ENCODE data around the gene PRUNE2. TPM values are rescaled to one million over a fixed set of nuclear protein-coding genes. Genes with fewer than 3 reads are reported as not detected.
A peak's percentile ranks its signal among the peaks of the same experiment; 100 is the strongest.

PRUNE2 gene
- total RNA-seq, 4 donors from 2014 or later, result 15.6 to 37.8 (median 26.1) TPM

DNA sequence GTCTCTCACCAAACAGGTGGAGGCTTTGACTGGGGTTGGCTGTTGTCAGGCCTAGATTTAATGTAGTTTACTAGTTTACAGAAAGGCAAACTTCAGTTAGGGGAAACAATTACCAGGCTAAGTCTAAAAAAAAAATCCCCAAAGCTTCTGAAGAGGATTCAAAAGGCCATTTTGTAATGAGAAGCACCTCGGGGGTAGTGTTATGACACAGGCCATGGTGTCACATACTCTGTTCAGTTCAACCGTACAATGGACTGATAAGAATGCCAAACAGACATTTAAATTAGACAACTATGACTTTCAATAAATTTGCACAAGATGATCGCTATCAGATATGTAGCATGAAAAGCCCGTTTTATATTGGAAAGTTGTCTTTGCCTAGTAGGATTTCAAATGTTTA lies 261.7 kb downstream of the PRUNE2 start:
- H3K9me3 ChIP-seq, result no peaks in the 10 kb centered on the region
- no peak overlapping the region for H3K4me3 ChIP-seq
- H3K27ac ChIP-seq, result peak overlapping the region in 1 of 4 donors; percentile 40
- H3K36me3 ChIP-seq, result peaks cover 0 to 6% (median 0%) of the 10 kb centered on the region in 3 donors
- no peaks in the 10 kb centered on the region for H3K27me3 ChIP-seq
- H3K4me1 ChIP-seq, result peaks cover 0 to 6% (median 0%) of the 10 kb centered on the region in 4 donors
- no peak for TF ChIP-seq POLR2A (IDR thresholded peaks at IDR 0.05)
- TF ChIP-seq CTCF (IDR thresholded peaks at IDR 0.05), result no peak
- DNase-seq, result no peak

- Histone ChIP-seq H3K36me3 (peaks cover 0 to 6% (median 0%) of the 10 kb centered on the region in 3 donors), H3K27ac (peak overlapping the region in 3 of 4 donors; percentile 19 to 43 (median 40)), H3K4me1 (peaks cover 0 to 6% (median 0%) of the 10 kb centered on the region in 4 donors), H3K27me3 (no peaks in the 10 kb centered on the region), H3K9me3 (no peaks in the 10 kb centered on the region), H3K4me3 (no peak overlapping the region)
- no peak for DNase-seq
- no peak for TF ChIP-seq CTCF (IDR thresholded peaks at IDR 0.05)
- no peak for TF ChIP-seq POLR2A (IDR thresholded peaks at IDR 0.05)
Measured at GRCh38 chr9:76643399-76644117, 262.4 kb downstream of the PRUNE2 start.

DNA sequence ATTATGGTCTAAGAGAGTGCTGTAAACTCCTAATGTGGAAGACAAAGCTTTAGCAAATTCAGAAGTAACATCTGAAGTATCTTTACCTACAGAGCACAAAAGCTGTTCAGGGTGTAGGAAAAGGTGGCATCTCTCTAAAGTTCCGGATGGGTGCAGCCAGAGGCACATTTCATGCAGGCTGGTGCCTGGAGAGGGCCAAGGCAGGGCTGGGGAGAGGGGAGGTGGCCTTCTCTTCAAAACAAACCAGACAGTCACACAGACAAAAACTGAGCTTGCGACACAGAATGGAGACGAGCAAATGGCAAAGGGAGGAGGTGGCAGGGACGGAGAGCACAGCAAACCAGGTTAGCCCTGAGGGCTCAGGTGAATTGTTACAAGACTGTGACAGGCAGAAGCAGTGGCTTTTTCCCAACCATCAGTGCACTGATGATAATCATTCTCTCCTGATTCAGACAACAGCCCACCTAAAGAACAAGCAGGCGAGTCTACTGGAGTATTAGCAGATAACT lies 263.2 kb downstream of the PRUNE2 start:
- Histone ChIP-seq H3K27ac (peak overlapping the region in 1 of 4 donors; percentile 28), H3K36me3 (peaks cover 0 to 6% (median 0%) of the 10 kb centered on the region in 3 donors), H3K4me3 (no peak overlapping the region), H3K9me3 (no peaks in the 10 kb centered on the region), H3K4me1 (peaks cover 0 to 6% (median 0%) of the 10 kb centered on the region in 4 donors), H3K27me3 (no peaks in the 10 kb centered on the region)
- DNase-seq, result no peak
- TF ChIP-seq CTCF (IDR thresholded peaks at IDR 0.05) (no peak), POLR2A (IDR thresholded peaks at IDR 0.05) (no peak)

- H3K36me3 ChIP-seq, result peaks cover 0 to 6% (median 0%) of the 10 kb centered on the region in 3 donors
- DNase-seq, result no peak
- H3K4me3 ChIP-seq, result no peak overlapping the region
- H3K4me1 ChIP-seq, result peaks cover 0 to 6% (median 0%) of the 10 kb centered on the region in 4 donors
- no peaks in the 10 kb centered on the region for H3K9me3 ChIP-seq
- TF ChIP-seq POLR2A (IDR thresholded peaks at IDR 0.05), result no peak
- no peak for TF ChIP-seq CTCF (IDR thresholded peaks at IDR 0.05)
- H3K27ac ChIP-seq, result peak overlapping the region in 1 of 4 donors; percentile 28
- H3K27me3 ChIP-seq, result no peaks in the 10 kb centered on the region
Measured at GRCh38 chr9:76642074-76642473, 263.8 kb downstream of the PRUNE2 start.

GRCh38 chr9:76638001-76638400 lies 267.9 kb downstream of the PRUNE2 start:
- H3K4me1 ChIP-seq, result peaks cover 0 to 6% (median 0%) of the 10 kb centered on the region in 4 donors
- H3K9me3 ChIP-seq, result no peaks in the 10 kb centered on the region
- no peaks in the 10 kb centered on the region for H3K27me3 ChIP-seq
- H3K4me3 ChIP-seq, result no peak overlapping the region
- TF ChIP-seq POLR2A (IDR thresholded peaks at IDR 0.05) (no peak), CTCF (IDR thresholded peaks at IDR 0.05) (no peak)
- no peak for DNase-seq
- H3K27ac ChIP-seq, result no peak overlapping the region
- H3K36me3 ChIP-seq, result no peaks in the 10 kb centered on the region

Data from Peyer's patch (tissue), 4 donors.